AML-193 (cell line): ENCODE data around the gene FKRP.
"Not testable (repeated sequence)": the region's sequence is repeated elsewhere in the genome, so short reads cannot be mapped to it uniquely, and the experiment has no call there.

Source experiments
- DNase-seq, 2 experiments: peaks; one replicate each; lab custom pipeline; 2025; lab: John Stamatoyannopoulos, UW

The FKRP gene

GRCh38 chr19:46745521-46746280 is at the start of gene FKRP:
Gene FKRP, plus strand, starts transcription at chr19:46746057. Its CDS starts 9,394 bp downstream, at chr19:46755451.
- no peak for DNase-seq

- no peak for DNase-seq
Measured at GRCh38 chr19:46696866-46697203, 49.0 kb upstream of the FKRP start.

- no peak for DNase-seq
Measured at GRCh38 chr19:46697204-46697960, 48.5 kb upstream of the FKRP start.

- DNase-seq, result no peak
Measured at GRCh38 chr19:46698395-46699321, 47.2 kb upstream of the FKRP start.

GRCh38 chr19:46700704-46701103 is 45.2 kb upstream of the FKRP start:
- DNase-seq, result no peak

- peak; percentile 32 to 53 for DNase-seq
Measured at GRCh38 chr19:46704379-46705076, 41.3 kb upstream of the FKRP start.

GRCh38 chr19:46710687-46711086 is 35.2 kb upstream of the FKRP start:
- DNase-seq, result no peak

GRCh38 chr19:46712768-46713338 is 33.0 kb upstream of the FKRP start:
- DNase-seq, result not testable (repeated sequence)

- peak; percentile 51 to 53 for DNase-seq
Measured at GRCh38 chr19:46713781-46714443, 31.9 kb upstream of the FKRP start.

GRCh38 chr19:46714444-46715106 is 31.3 kb upstream of the FKRP start:
- no peak for DNase-seq

GRCh38 chr19:46715620-46715974 is 30.3 kb upstream of the FKRP start:
- no peak for DNase-seq

- no peak for DNase-seq
Measured at GRCh38 chr19:46715975-46716671, 29.7 kb upstream of the FKRP start.

GRCh38 chr19:46716672-46717033 is 29.2 kb upstream of the FKRP start:
- DNase-seq, result no peak

GRCh38 chr19:46717034-46717715 is 28.7 kb upstream of the FKRP start, which contains the start of gene PRKD2:
Gene PRKD2, minus strand, starts transcription at chr19:46717114. Its CDS starts 744 bp downstream, at chr19:46716370.
- DNase-seq, result peak; percentile 55 to 57

GRCh38 chr19:46717716-46718143 is 28.1 kb upstream of the FKRP start:
- DNase-seq, result no peak

GRCh38 chr19:46718157-46718933 is 27.5 kb upstream of the FKRP start:
- DNase-seq, result peak; percentile 67 to 70

GRCh38 chr19:46718934-46719622 is 26.8 kb upstream of the FKRP start:
- DNase-seq, result no peak
